Gastrocnemius medialis (tissue), 4 donors: Measurements from ENCODE around the gene CWC15. TPM values are rescaled to one million over a fixed set of nuclear protein-coding genes. Genes with fewer than 3 reads are reported as not detected.
A peak's percentile ranks its signal among the peaks of the same experiment; 100 is the strongest.

Source experiments
- ATAC-seq, 2 donors: fragments of 150-250 bp; one replicate each; pipeline ENCODE4 v1.9.1; 2016
- DNase-seq, 2 donors: peaks; one replicate each; pipeline ENCODE4 v3.0.0-alpha.2; 2019
- H3K27ac ChIP-seq, 4 donors: fragments of 200-600 bp; sonication (generic); 1 replicate in 1 of 4; 2 replicates in 3 of 4; pipeline ENCODE4 v1.5.1; 2016 to 2018; ENCODE audit warnings: mild to moderate bottlenecking in 2 of 4, moderate library complexity in 1 of 4
- H3K27me3 ChIP-seq, 3 donors: fragments of 200-600 bp; sonication (generic) in 2 of 3; 1 replicate in 1 of 3; 2 replicates in 2 of 3; pipeline versions ENCODE4 v1.5.1 to v1.6.0; 2016 to 2019; ENCODE audit warnings: mild to moderate bottlenecking in 1 of 3, moderate library complexity in 1 of 3
- H3K36me3 ChIP-seq, 2 donors: fragments of 200-600 bp; sonication (generic) in 1 of 2; one replicate each; pipeline ENCODE4 v1.5.1; 2017 to 2018
- H3K4me1 ChIP-seq, 2 donors: fragments of 200-600 bp; sonication (generic) in 1 of 2; one replicate each; pipeline ENCODE4 v1.5.1; 2016 to 2017; ENCODE audit warnings: mild to moderate bottlenecking in 2 of 2
- H3K4me3 ChIP-seq, 4 donors: fragments of 200-600 bp; sonication (generic) in 3 of 4; 1 replicate in 1 of 4; 2 replicates in 3 of 4; pipeline ENCODE4 v1.5.1; 2016 to 2019; ENCODE audit warnings: mild to moderate bottlenecking in 2 of 4
- H3K9me3 ChIP-seq, 3 donors: fragments of 200-600 bp; sonication (generic) in 2 of 3; 1 replicate in 1 of 3; 2 replicates in 2 of 3; pipeline ENCODE4 v1.5.1; 2016 to 2019
- CTCF ChIP-seq, 5 experiments: fragments of 450-650 bp in 3 of 5; fragments of 200-600 bp in 2 of 5; sonication (generic) in 2 of 5; IDR thresholded peaks in 4 of 5; conservative IDR thresholded peaks in 1 of 5; 1 replicate in 4 of 5; 2 replicates in 1 of 5; pipeline ENCODE4 v1.5.1; 2016 to 2019; ENCODE audit warnings: antibody characterized with exemption in 5 of 5, mild to moderate bottlenecking in 3 of 5, moderate library complexity in 3 of 5
- POLR2A ChIP-seq, 2 donors: fragments of 450-650 bp; IDR thresholded peaks; one replicate each; pipeline ENCODE4 v1.6.1; 2017; ENCODE audit warnings: antibody characterized with exemption in 2 of 2, mild to moderate bottlenecking in 2 of 2, moderate library complexity in 2 of 2
- in situ Hi-C, 4 donors: fragments of 200-750 bp; cut with MboI; loops; one replicate each; pipeline versions ENCODE4 v1.15.0 to v1.8.0; 2017; ENCODE audit warnings: low sequenced_read_pairs in 4 of 4
- intact Hi-C: fragments of 100-400 bp; cut with DNase I; formaldehyde crosslinking; loops from one replicate; pipeline ENCODE4 v1.15.1; 2023; ENCODE audit warnings: low total_unique reads
- total RNA-seq, 4 donors: library from RNA; depleted of rRNA; stranded (reverse); fragments of >200 nt; gene quantifications; one replicate each; pipeline versions ENCODE4 v1.1.0 to v1.2.3, GENCODE V29; 2016

CWC15 gene
- total RNA-seq, 4 donors from 2014 or later, result 53.9 to 69.5 (median 60.5) TPM

- Histone ChIP-seq H3K4me3 (no peak overlapping the region), H3K27ac (no peak overlapping the region), H3K36me3 (no peaks in the 10 kb centered on the region), H3K4me1 (no peaks in the 10 kb centered on the region), H3K9me3 (no peaks in the 10 kb centered on the region), H3K27me3 (no peaks in the 10 kb centered on the region)
- ATAC-seq (no peak), DNase-seq (no peak)
- TF ChIP-seq CTCF (IDR thresholded peaks at IDR 0.05 in 4 of 5, conservative IDR thresholded peaks at IDR 0.05 in 1 of 5) (no peak), POLR2A (IDR thresholded peaks at IDR 0.05) (no peak)
- intact Hi-C loops, result no loop called here
- in situ Hi-C loops, result loop anchor here in 1 of 4 donors (25.0 kb wide), 1 partner anchor 774 kb away; no protein-coding TSS in a partner anchor
Observed at GRCh38 chr11:94988748-94989147, 15.4 kb upstream of the CWC15 start.

- no peak for DNase-seq
- H3K36me3 ChIP-seq, result no peaks in the 10 kb centered on the region
- H3K4me3 ChIP-seq, result no peak overlapping the region
- H3K27me3 ChIP-seq, result no peaks in the 10 kb centered on the region
- TF ChIP-seq POLR2A (IDR thresholded peaks at IDR 0.05), result no peak
- TF ChIP-seq CTCF (IDR thresholded peaks at IDR 0.05 in 4 of 5, conservative IDR thresholded peaks at IDR 0.05 in 1 of 5), result no peak
- in situ Hi-C loops (loop anchor here in 1 of 4 donors (25.0 kb wide), 1 partner anchor 775 kb away; no protein-coding TSS in a partner anchor), intact Hi-C loops (no loop called here)
- H3K4me1 ChIP-seq, result no peaks in the 10 kb centered on the region
- no peak for ATAC-seq
- H3K9me3 ChIP-seq, result no peaks in the 10 kb centered on the region
- H3K27ac ChIP-seq, result no peak overlapping the region
Observed at GRCh38 chr11:94987378-94987777, 14.0 kb upstream of the CWC15 start.

- Histone ChIP-seq H3K36me3 (peaks cover 0 to 17% of the 10 kb centered on the region in 2 donors), H3K4me3 (no peak overlapping the region), H3K27ac (no peak overlapping the region), H3K9me3 (no peaks in the 10 kb centered on the region), H3K4me1 (peaks cover 14 to 17% of the 10 kb centered on the region in 2 donors), H3K27me3 (no peaks in the 10 kb centered on the region)
- intact Hi-C loops (no loop called here), in situ Hi-C loops (loop anchor here in 3 of 4 donors (10.0 to 25.0 kb wide), 3 partner anchors 89 to 787 kb away; partner anchors contain the start of gene SRSF8 (in 2 of the 3))
- ATAC-seq (no peak), DNase-seq (no peak)
- TF ChIP-seq CTCF (IDR thresholded peaks at IDR 0.05 in 4 of 5, conservative IDR thresholded peaks at IDR 0.05 in 1 of 5), result no peak
- no peak for TF ChIP-seq POLR2A (IDR thresholded peaks at IDR 0.05)
Observed at GRCh38 chr11:94975599-94975998, 2.2 kb upstream of the CWC15 start.

GRCh38 chr11:94974178-94974577 is 822 bp upstream of the CWC15 start:
- H3K4me1 ChIP-seq, result peaks cover 14 to 17% of the 10 kb centered on the region in 2 donors
- DNase-seq, result no peak
- peak overlapping the region; percentile 82 to 97 (median 90) for H3K4me3 ChIP-seq
- no peaks in the 10 kb centered on the region for H3K9me3 ChIP-seq
- H3K27ac ChIP-seq, result peak overlapping the region; percentile 78 to 88 (median 80)
- H3K36me3 ChIP-seq, result peaks cover 0 to 31% of the 10 kb centered on the region in 2 donors
- TF ChIP-seq CTCF (IDR thresholded peaks at IDR 0.05 in 4 of 5, conservative IDR thresholded peaks at IDR 0.05 in 1 of 5), result no peak
- no peak for TF ChIP-seq POLR2A (IDR thresholded peaks at IDR 0.05)
- in situ Hi-C loops, result loop anchor here in 2 of 4 donors (10.0 kb wide), 2 partner anchors 91 to 161 kb away; partner anchors contain the start of gene SRSF8 (in 2 of the 2)
- intact Hi-C loops, result loop anchor here (5.0 kb wide), 3 partner anchors 93 to 482 kb away; partner anchors contain the start of genes ANKRD49, MRE11 and SRSF8
- no peaks in the 10 kb centered on the region for H3K27me3 ChIP-seq
- no peak for ATAC-seq
